Measurements from ENCODE around the gene SEMA5A. TPM values are rescaled to one million over a fixed set of nuclear protein-coding genes. Genes with fewer than 3 reads are reported as not detected.

SEMA5A gene
- total RNA-seq, 1 donor from 2014 or later, result 31.1 TPM

DNA sequence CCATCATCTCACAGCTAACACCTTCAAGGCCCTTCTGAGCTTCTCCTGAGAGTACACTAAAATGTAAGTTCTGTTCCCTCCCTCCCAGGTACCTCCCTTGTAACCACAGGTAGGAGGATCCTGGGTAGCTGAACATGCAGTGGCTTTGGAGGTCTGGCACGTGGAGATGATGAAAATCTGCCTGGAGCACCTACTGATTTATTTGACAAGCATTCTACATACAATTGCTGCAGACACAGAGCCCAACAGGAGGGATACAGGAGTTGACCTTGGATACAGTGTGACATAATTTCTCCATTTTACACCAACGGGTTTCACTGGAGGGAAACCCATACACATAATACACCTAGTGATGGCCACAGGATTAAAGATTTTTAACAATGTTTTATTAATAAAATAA is 478.7 kb downstream of the SEMA5A start:
- Mint-ChIP-seq H3K36me3 (ENCODE audit: low read depth, unreplicated experiment) (no peaks in the 10 kb centered on the region), H3K27me3 (ENCODE audit: unreplicated experiment) (peaks cover 5% of the 10 kb centered on the region), H3K9me3 (ENCODE audit: unreplicated experiment) (no peaks in the 10 kb centered on the region), H3K4me1 (ENCODE audit: unreplicated experiment) (no peaks in the 10 kb centered on the region), H3K27ac (ENCODE audit: unreplicated experiment) (no peak overlapping the region), H3K4me3 (ENCODE audit: unreplicated experiment) (no peak overlapping the region)
- TF ChIP-seq, protein P1, sequence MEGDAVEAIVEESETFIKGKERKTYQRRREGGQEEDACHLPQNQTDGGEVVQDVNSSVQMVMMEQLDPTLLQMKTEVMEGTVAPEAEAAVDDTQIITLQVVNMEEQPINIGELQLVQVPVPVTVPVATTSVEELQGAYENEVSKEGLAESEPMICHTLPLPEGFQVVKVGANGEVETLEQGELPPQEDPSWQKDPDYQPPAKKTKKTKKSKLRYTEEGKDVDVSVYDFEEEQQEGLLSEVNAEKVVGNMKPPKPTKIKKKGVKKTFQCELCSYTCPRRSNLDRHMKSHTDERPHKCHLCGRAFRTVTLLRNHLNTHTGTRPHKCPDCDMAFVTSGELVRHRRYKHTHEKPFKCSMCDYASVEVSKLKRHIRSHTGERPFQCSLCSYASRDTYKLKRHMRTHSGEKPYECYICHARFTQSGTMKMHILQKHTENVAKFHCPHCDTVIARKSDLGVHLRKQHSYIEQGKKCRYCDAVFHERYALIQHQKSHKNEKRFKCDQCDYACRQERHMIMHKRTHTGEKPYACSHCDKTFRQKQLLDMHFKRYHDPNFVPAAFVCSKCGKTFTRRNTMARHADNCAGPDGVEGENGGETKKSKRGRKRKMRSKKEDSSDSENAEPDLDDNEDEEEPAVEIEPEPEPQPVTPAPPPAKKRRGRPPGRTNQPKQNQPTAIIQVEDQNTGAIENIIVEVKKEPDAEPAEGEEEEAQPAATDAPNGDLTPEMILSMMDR (IDR thresholded peaks at IDR 0.05; ENCODE audit: unreplicated experiment), result no peak
- DNase-seq (ENCODE audit: low spot score), result no peak

DNA sequence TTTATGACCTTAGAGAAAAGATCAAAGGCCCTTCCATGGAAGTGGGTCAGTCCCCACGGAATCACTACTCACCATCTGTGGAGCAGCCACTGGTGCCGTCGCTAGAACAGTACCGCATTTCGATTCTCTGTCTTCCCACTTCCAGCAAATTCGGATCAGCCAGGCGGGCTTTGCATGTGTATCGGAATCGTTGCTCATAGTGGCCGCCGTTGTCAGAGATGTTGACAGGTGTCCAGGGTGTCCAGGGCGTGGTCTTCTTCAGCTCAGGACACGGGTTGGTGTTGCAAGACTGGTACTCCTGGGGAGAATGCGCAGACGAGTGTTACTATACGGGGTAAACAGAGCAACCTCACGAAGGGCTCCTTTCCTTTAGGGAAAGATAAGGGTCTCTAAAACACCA is 479.5 kb downstream of the SEMA5A start:
- TF ChIP-seq, protein P1 (IDR thresholded peaks at IDR 0.05; ENCODE audit: unreplicated experiment), result no peak
- Mint-ChIP-seq H3K9me3 (ENCODE audit: unreplicated experiment) (no peaks in the 10 kb centered on the region), H3K36me3 (ENCODE audit: low read depth, unreplicated experiment) (peaks cover 2% of the 10 kb centered on the region), H3K4me1 (ENCODE audit: unreplicated experiment) (no peaks in the 10 kb centered on the region), H3K27me3 (ENCODE audit: unreplicated experiment) (peaks cover 6% of the 10 kb centered on the region), H3K4me3 (ENCODE audit: unreplicated experiment) (no peak overlapping the region), H3K27ac (ENCODE audit: unreplicated experiment) (no peak overlapping the region)
- no peak for DNase-seq (ENCODE audit: low spot score)

DNA sequence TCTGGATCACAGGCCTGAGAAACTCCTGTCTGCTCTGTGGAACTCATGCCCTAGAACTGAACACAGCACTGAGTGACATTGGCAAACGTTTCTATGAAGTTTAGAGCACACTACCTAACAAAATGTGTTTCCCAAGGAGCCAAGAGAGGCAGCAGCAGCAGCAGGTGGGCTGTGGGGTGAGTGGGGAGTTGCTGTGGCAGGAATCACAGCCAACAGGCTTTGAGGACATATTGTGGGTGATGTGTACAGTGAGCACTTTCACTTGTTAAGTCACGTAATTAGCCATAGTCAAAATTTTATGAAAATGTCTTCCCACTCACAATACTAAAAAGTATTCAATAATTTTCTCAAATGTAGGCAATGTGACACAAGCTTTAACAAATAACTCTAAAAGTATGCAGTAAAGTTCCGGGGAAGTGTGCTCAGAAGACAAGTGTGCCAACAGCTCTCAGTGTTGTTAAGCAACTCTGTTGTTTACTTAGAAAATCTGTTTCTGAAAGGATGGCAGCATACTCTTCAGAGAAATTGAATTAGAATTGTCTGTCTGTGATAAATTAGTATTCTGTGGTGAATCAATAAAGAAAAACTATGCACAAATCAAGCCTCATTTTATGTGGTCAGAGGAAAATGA is 482.1 kb downstream of the SEMA5A start:
- TF ChIP-seq, protein P1 (IDR thresholded peaks at IDR 0.05; ENCODE audit: unreplicated experiment), result no peak
- peaks cover 4% of the 10 kb centered on the region for H3K36me3 Mint-ChIP-seq (ENCODE audit: low read depth, unreplicated experiment)
- H3K9me3 Mint-ChIP-seq (ENCODE audit: unreplicated experiment), result no peaks in the 10 kb centered on the region
- DNase-seq (ENCODE audit: low spot score), result no peak
- H3K27me3 Mint-ChIP-seq (ENCODE audit: unreplicated experiment), result peaks cover 9% of the 10 kb centered on the region
- H3K4me1 Mint-ChIP-seq (ENCODE audit: unreplicated experiment), result no peaks in the 10 kb centered on the region
- H3K4me3 Mint-ChIP-seq (ENCODE audit: unreplicated experiment), result no peak overlapping the region
- no peak overlapping the region for H3K27ac Mint-ChIP-seq (ENCODE audit: unreplicated experiment)

DNA sequence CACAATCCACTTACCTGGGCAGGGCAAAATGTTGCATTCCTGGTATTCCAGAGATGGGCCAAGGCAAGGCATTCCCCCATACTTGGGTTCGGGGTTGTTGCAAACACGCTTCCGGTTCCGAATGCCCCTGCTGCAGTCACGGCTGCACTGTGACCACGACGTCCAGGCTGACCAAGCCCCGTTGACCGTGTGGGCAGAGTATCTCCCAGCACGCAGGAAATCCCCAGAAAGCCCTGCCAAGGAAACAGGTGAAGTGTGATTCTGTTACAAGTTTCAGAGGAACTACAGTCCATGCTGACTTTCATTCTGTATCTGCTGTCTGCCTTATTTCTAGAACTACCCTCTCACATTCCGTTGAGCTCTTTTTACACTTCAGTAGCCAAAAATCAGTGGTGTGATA is 483.0 kb downstream of the SEMA5A start:
- TF ChIP-seq, protein P1 (IDR thresholded peaks at IDR 0.05; ENCODE audit: unreplicated experiment), result no peak
- Mint-ChIP-seq H3K4me1 (ENCODE audit: unreplicated experiment) (no peaks in the 10 kb centered on the region), H3K9me3 (ENCODE audit: unreplicated experiment) (no peaks in the 10 kb centered on the region), H3K4me3 (ENCODE audit: unreplicated experiment) (no peak overlapping the region), H3K36me3 (ENCODE audit: low read depth, unreplicated experiment) (peaks cover 4% of the 10 kb centered on the region), H3K27ac (ENCODE audit: unreplicated experiment) (no peak overlapping the region), H3K27me3 (ENCODE audit: unreplicated experiment) (peaks cover 9% of the 10 kb centered on the region)
- no peak for DNase-seq (ENCODE audit: low spot score)

DNA sequence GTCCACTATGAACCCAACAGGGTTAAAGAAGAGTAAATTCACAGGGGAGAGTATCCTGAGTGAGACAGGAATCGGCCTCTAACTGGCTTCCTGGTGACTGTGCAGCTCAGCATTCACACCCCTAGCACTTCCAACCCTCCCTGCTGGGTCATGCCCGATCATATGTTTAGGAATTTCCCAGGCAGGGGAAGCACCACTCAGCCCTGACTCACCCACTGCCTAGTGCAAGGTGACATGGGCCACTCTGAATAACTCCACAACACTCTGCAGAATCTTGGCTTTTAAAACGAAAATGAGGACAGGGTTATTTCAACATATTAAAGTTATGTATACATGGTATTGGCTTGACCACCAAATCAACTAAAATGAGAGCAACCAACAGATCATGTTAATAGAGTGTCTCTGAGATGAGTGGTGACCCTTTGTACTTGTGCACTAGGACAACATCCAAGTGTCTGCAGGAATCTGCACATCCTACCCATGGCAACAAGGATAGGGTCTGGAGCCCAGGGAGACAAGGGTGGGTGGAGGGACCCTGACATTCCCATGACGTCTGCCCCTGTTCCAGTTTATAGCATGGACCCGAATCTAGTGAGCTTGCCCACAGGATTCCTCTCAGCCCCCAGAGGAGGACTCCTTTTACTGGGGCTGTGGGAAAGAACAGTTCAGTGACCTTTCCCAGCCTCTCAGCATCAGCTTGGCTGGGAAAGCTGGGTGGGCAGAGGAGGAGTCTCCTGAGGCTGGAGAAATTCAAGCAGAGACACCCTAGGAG is 485.8 kb downstream of the SEMA5A start:
- H3K4me1 Mint-ChIP-seq (ENCODE audit: unreplicated experiment), result no peaks in the 10 kb centered on the region
- H3K27ac Mint-ChIP-seq (ENCODE audit: unreplicated experiment), result no peak overlapping the region
- H3K27me3 Mint-ChIP-seq (ENCODE audit: unreplicated experiment), result peaks cover 8% of the 10 kb centered on the region
- TF ChIP-seq, protein P1 (IDR thresholded peaks at IDR 0.05; ENCODE audit: unreplicated experiment), result no peak
- peaks cover 4% of the 10 kb centered on the region for H3K36me3 Mint-ChIP-seq (ENCODE audit: low read depth, unreplicated experiment)
- H3K4me3 Mint-ChIP-seq (ENCODE audit: unreplicated experiment), result no peak overlapping the region
- DNase-seq (ENCODE audit: low spot score), result no peak
- no peaks in the 10 kb centered on the region for H3K9me3 Mint-ChIP-seq (ENCODE audit: unreplicated experiment)
